Germinal center (tissue), 1 donor: Measurements from ENCODE around the gene CRX.
A peak's percentile ranks its signal among the peaks of the same experiment; 100 is the strongest.
"Not testable (repeated sequence)": the region's sequence is repeated elsewhere in the genome, so short reads cannot be mapped to it uniquely, and the experiment has no call there.

ENCODE experiments used
- DNase-seq: peaks from one replicate; pipeline ENCODE4 v3.0.0; 2012; ENCODE audit warnings: mixed read lengths, low spot score

CRX gene

DNA sequence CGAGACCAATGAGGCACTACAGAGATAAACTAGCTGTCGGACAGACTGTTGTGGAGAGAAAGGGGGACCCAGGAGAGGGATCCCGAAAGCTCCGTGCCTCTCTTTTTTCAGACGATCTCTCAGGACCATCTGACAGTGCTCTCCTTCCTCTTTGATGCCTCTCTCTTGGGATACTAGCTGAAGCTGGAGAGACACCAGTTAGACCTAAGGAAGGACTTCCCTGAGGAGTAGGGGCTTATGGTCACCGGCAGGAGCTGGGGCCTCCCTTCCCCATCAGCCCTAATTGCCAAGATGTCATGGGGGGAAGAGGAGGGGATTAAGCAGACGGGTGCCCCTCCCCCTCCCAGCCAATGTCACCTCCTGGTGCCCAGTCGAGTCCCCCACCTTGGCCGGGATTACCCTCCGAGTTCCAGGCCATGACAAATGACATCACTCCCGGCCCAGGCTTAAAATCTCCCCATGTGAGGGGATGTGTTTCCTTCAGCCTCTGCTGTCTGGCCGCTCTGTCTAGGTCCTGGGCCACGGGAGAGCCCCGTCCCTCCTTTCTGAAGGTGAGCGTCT lies at the start of gene CRX:
CRX (plus strand) TSS at position 478 of the 561 bp plus-strand sequence. CDS start 12,507 bp downstream, outside the sequence.
- no peak for DNase-seq

DNA sequence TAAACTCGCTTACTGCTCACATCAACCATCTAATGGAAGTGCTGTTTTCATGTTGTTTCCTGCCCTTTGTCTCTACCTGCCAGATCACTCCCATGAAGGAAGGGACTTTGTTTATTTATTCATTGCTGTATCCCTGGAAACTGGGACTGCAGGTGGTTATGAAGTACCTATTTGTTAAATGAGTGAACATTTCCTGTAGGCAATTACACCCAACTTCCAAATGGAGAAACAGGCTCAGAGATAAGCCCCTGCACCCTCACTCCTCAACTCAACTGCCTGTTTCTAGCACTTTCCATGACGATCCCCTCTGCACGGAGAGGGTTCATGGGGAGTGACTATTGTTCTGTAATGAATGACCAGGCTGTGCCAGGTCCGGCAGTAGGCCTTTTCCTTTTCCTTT lies 45.2 kb upstream of the CRX start:
- DNase-seq, result no peak

DNA sequence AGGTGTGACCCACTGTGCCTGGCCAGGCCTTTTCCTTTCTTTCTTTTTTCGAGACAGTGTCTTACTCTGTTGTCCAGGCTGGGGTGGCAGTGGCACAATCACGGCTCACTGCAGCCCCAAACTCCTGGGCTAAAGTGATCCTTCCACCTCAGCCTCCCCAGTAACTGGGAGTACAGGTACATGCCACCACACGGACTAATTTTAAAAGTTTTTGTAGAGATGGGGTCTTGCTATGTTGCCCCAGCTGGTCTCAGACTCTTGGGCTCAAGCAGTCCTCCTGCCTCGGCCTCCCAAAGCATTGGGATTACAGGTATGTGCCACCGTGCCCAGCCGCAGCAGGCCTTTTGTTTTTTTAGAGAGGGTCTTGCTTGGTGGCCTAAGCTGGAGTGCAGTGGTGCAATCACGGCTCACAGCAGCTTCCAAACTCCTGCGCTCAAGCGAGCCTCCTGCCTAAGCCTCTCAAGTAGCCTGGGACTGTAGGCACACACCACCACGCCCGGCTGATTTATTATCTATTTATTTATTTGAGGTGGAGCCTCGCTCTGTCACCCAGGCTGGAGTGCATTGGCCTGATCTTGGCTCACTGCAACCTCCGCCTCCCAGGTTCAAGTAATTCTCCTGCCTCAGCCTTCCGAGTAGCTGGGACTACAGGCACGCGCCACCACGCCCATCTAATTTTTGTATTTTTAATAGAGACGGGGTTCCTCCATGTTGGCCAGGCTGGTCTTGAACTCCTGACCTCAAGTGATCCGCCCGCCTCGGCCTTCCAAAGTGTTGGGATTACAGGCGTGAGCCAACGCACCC lies 44.3 kb upstream of the CRX start:
- DNase-seq, result not testable (repeated sequence)

DNA sequence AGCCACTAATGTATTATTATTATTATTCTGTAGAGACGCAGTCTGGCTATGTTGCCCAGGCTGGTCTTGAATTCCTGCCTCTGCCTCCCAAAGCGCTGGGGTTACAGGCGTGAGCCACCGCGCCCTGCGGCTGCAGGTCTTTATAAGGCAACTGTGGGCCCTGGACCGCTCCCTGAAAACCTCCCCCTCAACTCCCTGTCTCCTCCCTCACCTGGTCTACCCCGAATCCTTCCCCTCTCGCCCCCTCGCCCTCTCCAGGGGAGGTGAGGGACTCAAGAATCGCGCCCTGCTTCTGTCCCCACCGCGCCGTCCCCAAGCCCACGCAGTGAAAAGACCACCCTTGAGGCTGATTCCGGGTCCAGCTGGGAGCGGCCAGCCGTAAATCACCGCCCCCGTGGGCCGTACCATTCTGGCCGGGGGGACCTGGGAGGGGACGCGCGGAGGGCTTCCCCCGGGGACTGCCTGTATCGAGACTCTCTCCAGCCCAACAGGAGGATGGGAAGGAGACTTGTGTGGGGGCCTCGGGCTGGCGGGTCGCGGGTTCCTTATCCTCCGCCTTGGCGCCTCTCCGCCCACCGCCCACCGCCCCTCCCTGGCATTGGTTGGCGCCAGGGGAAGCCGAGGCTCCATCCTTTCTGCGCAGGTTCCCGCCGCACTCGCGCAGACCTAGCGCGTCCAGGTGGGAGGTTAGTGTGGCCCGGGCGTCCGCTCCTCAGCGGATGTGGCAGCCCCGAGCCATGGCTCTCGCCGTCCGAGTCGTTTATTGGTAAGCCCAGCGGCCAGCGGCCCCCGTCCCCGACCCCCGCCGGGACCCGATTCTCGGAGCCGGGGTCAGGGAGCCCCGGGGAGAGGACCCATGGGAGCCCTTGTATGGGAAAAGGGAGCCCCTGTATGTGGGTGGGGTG lies 43.4 kb upstream of the CRX start, which contains the start of gene SELENOW:
SELENOW (plus strand) TSS at position 655 of the 905 bp plus-strand sequence; CDS start at position 738, 83 bp downstream.
- DNase-seq, result peak; percentile 86

DNA sequence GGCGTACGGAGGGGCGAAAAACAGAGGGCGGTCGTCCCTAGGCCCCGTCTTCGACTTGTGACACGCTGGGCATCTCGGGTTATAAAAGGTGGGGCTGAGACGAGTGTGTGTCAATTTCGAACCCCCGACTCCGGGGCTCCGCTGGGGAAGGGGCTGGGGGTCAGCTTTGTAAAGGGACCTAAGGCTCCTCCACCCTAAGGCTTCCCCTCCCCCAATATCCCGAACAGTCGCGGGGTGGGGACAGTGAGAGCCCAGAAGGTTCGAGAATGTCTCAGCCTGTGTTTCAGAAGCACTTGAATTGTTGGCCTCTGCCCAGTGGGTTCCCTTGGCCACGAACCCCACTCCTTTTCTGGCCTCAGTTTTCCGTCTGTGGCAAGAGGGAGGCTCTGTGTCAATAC lies 42.8 kb upstream of the CRX start:
- no peak for DNase-seq

DNA sequence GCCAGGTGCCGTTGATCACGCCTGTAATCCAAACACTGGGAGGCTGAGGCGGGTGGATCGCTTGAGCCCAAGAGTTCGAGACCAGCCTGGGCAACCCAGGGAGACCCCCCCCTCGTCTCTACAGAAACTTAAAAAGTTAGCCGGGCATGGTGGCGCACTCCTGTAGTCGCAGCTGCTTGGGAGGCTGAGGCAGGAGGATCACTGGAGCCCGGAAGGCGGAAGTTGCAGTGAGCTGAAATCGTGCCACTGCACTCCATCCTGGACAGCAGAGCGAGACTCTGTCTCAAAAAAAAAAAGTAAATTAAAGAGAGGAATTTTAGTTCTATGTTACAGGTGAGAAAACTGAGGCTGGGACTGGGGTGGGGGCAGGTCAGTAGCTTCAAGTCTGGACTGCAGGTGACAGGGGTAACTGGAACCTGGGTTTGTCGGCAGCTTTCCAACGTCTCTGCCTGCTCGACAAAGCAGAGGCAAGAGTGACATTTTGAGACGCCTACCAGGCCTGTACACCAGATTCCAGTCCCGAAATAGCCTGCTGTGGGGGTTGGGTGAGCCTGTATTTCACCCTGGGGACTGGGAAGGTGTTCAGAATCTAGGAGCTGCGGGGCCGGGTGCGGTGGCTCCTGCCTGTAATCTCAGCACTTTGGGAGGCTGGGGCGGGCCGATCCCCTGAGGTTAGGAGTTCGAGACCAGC lies 42.1 kb upstream of the CRX start:
- no peak for DNase-seq

DNA sequence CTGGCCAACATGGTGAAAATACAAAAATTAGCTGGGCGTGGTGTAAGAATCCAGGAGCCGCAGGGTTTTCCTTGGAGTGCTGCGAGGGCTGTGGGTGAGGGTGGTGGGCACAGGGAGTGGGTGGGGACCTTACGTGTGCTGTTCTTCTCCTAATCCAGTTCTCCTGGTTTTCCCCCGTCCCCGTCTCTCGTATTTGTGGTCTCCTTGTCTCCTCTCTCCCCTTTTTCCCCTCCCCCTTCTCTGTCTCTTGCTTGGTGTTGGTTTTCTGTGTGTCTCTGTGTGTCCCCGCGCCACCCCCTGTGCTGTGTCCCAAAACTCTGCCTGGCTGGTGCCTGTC lies 41.6 kb upstream of the CRX start:
- DNase-seq, result no peak

DNA sequence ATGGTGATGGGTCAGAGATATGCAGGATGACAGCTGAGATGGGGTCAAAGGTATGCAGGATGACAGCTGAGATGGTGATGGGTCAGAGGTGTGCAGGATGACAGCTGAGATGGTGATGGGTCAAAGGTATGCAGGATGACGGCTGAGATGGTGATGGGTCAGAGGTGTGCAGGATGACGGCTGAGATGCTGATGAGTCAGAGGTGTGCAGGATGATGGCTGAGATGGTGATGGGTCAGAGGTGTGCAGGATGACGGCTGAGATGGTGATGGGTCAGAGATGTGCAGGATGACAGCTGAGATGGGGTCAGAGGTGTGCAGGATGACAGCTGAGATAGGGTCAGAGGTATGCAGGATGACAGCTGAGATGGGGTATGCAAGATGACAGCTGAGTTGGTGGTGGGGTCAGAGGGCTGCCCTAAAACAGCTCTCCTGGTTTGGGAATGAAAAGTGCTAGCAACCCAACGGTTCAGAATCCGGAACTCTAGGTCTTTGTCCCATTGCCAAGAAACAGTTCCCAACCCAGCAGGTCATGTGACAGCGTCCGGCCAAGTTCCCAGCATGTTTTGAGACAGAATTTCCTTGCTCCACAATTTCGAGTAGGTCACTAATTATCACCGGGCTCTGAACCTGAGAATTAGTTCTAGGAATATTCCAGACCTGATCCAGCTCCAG lies 40.0 kb upstream of the CRX start:
- DNase-seq, result no peak

DNA sequence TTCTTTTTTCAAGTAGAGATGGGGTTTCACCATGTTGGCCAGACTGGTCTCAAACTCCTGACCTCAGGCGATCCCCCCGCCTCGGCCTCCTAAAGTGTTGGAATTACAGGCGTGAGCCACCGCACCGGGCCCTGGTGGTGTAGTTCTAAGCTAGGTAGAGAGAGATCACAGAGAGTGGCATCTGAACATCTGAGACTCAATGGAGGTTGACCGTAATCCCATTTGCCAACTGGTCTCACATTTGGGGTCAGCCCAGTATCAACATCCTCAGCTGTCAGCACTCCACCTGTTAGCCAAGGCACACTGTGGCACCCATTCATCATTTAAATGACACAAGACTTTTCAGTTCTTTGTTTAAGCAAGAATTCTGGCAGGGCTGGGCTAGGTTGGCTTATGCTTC lies 35.2 kb upstream of the CRX start:
- DNase-seq, result no peak

DNA sequence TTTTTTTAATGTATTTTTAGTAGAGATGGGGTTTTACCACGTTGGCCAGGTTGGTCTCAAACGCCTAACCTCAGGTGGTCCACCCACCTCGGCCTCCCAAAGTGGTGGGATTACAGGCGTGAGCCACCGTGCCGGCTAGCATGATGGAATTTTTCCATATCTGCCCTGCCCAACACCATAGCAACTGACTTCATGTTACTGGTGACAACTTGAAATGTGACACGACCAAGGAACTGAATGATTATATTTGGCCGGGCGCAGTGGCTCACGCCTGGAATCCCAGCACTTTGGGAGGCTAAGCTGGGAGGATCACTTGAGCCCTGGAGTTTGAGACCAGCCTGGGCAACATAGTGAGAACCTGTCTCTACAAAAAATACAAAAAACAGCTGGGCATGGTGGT lies 34.4 kb upstream of the CRX start:
- not testable (repeated sequence) for DNase-seq

DNA sequence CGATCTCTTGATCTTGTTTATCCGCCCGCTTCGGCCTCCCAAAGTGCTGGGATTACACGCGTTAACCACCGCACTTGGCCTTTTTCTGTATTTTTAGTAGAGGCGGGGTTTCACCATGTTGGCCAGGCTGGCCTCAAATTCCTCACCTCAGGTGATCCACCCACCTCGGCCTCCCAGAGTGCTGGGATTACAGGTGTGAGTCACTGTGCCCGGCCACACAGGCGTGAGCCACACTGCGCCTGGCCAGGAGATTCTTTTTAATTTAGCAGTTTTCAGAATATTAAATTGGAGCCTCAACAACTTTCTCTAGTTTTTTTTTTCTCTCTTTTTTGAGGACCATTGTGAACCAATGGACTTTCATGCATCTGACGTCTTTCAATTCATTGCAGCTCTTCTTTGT lies 31.9 kb upstream of the CRX start:
- DNase-seq, result not testable (repeated sequence)

DNA sequence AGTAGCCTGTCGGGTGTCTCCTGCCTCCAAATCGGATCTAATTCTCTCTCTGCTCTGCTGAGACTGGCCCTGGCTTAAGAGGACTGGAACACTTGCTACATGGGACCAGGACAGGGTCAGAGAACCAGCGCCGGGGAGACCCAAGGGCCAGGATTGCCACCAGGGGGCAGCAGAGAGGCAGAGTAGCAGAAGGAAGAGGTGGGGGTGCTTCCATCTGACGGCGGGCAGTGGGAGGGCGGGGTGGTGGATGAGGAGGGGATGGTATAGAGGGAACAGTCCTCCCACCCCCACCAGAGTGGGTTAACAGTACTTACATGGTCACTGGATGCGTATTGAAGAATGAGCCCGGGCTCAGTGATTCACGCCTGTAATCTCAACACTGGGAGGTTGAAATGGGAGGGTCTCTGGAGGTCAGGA lies 31.3 kb upstream of the CRX start:
- peak; percentile 83 for DNase-seq

DNA sequence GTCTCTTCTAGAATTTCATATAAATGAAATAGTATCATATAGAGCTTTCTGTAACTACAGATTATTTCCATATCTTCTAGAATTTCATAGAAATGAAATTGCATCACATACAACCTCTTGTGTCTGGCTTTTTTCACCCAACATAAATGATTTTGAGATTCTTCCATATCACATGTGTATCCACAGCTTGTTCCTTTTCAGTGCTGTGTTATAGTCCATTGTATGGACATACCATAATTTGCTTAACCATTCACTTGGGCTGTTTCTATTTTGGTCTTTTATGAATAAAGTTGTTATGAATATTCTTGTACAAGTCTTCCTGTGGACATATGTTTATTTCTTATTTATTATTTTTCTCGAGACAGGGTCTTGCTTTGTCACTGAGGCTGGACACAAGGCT lies 29.1 kb upstream of the CRX start:
- DNase-seq, result no peak

DNA sequence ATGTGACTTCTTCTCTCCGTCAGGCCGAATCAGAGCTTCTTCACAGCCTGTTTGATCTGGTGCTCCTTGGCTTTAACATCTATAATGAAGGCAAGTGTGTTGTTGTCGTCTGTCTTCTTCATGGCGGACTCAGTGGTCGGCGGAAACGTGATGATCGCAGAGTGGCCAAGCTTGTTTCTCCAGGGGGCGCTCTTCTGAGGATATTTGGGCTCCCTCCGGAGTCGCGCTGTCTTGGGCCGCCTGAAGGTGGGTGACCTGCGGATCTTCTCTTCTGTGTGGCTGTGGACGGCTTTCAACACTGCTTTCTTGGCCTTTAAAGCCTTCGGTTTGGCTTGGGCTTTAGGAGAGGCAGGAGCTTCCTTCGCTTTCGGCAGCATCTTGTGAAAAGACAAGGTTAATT lies 27.2 kb upstream of the CRX start:
- no peak for DNase-seq

DNA sequence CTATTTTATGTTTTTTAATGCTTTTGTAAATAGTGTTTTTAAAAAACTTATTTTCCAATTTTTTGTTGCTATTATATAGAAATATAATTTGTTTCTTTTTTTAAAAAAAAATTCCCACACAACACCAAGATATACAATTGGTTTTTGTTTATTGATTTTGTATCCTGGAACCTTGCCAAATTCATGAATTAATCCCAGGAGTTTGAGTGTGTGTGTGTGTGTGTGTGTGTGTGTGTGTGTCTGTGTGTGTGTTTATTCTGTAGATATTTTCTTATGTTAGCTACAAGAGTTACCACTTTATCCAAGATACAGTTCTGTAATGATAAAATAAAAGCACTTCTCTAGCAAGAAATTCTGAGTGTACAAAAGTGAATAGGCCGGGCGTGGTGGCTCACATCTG lies 25.0 kb upstream of the CRX start:
- no peak for DNase-seq

DNA sequence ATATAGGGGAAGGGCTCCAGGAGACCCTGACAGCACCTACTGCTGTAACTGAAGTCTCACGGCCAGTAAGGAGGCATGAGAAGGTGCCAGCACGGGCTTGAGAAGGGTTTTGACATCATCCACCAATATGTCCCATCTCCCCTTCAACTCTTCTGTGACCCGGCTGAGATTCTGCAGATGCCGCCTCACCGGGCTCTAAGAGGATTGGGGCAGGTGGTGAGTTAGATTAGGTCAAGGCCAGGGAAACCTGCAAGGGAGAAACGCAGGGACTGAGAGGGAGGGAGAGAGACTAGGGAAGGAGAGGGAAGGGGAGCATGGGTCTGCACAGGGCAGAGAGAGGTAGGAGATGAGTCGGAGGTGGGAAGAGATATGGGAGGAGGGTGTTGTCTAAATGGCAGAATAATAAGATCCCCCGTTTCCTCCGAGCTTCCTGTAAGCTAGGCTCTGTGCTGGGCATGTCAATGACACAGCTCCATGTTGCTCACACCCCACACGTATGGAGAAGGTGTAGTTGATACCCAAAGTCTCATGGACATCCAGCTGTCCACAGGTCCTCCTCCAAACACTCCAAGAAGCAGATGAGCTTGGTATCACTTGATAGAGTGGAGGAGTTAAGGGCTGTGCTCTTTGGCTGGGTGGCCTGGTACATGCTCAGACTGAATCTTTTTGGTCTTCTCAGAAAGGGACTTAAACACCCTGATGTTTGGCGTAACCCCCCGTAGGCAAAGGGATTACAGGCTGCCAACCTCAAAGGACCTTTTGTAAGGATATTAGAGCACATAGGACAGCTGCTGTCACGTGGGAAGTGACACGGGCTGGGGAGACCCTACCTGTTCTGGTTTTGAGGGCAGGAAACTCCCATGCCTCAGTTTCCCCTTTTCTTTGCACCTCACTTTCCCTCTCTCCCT lies 23.5 kb upstream of the CRX start:
- no peak for DNase-seq

DNA sequence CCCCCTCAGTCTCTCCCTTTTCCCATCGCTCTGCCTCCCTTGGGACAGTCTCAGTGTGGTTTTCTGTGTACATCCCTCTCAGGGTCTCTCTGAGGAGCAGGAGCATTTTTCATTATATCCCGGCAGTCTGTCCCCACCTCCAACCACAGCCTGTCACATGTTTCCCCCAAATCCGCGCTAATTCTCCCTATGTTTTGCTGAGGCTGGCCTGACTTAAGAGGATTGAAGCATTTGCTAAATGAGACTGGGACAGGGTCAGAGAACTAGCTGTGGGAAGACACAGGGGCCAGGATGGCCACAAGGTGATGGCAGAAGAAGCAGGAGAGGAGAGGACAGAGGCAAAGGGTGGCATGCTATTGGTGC lies 22.9 kb upstream of the CRX start:
- DNase-seq, result no peak

DNA sequence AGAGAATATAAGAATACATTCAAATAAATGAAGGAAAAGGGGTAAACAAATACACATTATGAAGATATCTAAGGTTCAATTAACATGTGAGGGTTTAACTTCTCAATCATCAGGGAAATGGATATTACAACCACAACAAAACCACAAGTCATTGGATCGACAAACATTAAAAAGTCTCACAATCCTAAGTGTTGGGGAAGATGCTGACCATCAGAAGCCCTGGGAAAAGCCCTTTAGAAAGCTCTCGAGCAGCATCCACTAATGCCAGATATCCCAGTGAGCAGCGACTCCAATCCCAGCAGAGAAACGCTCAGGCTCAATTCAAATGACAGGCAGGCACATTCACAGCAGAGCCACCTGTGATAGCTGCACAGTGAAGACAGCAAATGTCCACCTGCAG lies 20.5 kb upstream of the CRX start:
- no peak for DNase-seq

DNA sequence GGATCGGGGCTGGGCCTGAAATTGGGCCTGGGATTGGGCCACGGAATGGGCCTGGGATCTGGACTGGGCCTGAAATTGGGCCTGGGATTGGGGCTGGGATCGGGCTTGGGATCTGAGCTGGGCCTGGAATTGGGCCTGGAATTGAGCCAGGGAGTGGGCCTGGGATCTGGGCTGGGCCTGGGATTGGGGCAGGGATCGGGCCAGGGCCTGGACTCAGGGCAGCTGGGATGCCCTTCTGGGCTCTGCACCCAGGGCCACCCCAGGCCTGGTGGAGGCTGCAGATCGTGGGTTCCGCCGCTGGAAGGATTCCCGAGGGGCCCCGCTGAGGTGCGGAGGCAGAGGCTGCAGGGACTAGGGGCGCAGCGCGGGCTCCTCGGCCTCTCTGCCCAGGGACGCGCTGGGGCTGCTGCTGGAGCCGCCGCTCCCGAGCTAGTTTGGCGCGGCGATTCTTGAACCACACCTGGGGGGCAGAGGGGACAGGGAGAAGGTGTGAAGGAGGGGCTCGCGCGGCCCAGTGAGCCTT lies 19.2 kb upstream of the CRX start:
- DNase-seq, result no peak

DNA sequence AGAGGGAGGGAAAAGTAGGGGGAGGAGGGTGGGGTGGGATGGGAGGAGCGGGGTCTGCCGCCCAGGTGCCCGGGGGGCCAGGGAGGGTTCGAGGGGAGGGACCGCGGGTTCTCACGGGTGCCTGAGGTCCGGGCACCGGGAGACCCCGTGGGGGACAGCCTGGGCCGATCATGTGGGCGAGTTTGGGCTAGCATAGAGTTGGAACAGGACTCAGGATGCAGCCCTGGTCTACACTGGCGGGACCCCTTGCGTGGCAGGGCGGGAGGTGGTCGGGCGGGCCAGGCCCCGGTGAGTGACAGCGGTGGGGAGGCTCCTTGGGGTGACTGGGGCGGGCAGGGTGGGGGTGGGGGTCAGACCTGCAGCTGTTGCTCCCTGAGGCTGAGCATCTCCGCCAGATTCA lies 18.6 kb upstream of the CRX start:
- DNase-seq, result not testable (repeated sequence)
